AG08395 (cell line): Measurements from ENCODE around the gene EEF1AKMT3.
A peak's percentile ranks its signal among the peaks of the same experiment; 100 is the strongest.

Source experiments
- DNase-seq: peaks from one replicate; pipeline ENCODE4 v3.0.0; 2012; ENCODE audit warnings: mixed read lengths, low spot score

The EEF1AKMT3 gene

DNA sequence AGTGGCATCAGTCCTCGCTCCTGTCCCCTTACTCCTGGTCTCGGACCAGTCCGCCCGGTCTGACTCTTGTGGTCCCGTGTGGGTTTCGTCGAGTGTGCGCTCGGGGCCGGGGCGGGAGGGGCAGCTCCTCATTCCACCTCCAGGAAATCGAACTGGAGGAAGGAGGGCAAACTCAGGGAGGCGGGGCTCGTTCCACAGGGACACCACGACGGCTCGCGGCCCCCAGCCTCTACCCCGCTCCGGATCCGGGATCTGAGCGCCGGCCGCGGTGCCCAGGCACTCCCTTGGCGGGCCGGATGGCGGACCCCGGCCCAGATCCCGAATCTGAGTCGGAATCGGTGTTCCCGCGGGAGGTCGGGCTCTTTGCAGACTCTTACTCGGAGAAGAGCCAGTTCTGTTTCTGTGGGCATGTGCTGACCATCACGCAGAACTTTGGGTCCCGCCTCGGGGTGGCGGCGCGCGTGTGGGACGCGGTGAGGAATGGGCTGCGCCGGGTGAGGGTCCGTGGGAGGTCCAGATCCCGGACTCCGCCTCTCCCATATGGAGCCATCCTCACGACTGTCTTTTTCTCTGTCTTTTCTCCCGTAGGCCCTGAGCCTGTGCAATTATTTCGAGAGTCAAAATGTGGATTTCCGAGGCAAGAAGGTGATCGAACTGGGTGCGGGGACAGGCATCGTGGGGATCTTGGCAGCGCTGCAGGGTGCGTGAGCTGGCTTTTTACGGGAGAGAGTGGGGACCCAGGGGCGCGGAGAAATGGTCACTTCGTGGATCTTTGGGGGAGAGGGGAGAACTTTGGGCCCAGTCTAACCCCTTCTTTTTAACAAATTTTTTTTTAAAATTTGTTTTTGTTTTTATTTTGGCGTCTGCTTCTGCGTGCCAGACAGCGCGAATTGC, at the start of gene EEF1AKMT3:
Gene EEF1AKMT3 (plus strand): TSS at position 186 of the 894 bp plus-strand sequence. CDS start 111 bp downstream, at position 297.
- peak; percentile 71 for DNase-seq

DNA sequence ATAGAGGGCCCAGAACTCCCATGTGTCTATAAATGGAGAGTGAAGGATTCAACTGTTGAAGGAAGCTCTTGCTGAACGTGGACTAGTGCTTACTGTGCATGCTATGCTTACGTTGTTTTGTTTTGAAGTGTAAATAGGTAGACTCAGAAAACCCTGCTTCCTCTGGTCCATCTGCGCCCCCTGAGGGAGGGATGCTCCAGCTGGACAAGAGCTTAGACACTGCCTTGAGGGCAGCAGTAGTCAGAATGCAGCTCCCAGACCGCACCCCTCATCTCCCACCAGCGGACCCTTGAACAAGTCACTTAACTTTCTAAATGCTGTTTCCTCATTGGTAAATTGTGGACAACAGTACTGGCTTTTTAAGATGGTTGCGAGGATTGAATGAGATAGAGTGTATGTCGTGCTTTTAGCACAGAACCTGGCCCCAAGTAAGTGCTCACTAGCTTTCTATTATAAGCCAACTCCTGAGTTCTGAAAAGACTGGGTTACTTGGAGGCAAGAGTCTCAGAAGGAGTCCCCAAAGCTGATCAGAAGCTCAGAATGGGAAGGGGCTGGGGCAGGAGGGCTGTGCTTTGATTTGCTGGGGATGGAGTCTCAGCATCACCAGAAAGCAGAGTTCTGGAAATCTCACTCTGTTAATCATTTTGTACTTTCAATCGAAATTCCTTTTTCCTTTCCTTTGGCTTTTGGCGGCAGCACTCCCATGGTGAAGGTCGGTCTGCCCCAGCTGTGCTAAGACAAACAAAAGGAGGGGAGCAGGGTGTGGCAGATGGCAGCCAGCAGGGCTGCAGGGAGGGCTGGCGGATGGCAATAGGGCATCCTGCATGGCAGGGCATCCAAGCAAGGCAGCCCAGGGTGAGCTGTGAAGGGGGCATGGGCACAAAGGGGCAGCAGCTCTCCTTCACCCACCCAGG, 49.4 kb upstream of the EEF1AKMT3 start:
- DNase-seq: no peak

DNA sequence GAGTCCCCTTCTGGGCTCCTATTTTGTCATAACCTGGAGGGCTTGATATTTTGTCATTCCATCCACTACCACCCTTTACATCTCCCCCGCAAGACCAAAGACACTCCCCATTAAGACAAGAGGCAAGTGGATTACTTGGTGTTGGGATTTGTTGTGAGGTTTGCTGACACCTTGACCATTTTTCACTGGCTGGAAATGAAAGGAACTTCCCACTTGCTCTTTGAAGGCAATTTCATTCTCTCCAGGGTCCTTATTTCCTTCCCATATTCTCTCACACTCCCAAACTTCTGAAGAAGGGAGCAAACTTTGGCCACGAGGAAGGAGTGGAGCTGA, 48.8 kb upstream of the EEF1AKMT3 start:
- DNase-seq: no peak

DNA sequence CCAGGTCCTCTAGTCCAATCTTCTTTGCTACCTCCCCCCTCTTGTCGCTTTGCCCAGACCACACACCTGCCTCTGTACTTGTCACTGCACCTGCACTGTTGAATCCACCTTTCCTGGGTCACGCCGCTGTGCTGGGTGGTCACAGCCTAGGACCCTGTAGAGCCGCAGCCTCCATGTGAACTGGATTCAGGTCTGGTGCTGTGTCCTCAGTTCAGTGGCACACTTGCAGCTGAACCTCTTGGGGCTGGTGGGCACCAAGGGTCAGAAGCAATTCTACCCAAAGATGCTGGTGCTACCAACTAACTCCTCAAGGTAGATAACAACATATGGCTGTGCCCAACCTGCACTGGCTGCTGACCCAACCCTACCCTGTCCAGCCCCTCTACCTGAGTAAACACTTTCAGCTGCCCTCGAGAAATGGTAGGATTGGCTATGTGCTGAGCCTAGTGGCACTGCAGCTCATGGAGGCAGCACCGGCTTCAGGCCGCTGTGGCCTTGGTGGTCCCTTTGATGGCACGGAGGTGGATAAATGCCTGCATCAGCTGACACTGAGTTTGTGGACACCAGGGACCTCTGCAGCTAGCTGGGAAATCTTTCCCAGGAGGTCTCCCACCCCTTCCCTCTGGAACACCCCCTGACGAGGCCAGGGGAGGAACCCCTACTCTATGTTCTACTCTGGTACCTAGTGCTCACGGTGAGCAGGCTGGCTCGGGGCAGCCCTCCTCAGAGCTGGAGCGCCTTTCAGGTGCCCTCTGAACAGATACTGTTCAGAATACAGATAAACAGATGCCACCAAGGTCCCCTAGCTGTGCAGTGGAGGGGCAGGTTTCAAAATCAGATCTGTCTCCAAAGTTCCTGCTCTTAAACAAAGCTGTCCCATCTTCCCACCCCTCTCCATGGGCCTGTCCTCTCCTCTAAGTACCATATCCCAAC, 48.1 kb upstream of the EEF1AKMT3 start:
- DNase-seq: no peak

DNA sequence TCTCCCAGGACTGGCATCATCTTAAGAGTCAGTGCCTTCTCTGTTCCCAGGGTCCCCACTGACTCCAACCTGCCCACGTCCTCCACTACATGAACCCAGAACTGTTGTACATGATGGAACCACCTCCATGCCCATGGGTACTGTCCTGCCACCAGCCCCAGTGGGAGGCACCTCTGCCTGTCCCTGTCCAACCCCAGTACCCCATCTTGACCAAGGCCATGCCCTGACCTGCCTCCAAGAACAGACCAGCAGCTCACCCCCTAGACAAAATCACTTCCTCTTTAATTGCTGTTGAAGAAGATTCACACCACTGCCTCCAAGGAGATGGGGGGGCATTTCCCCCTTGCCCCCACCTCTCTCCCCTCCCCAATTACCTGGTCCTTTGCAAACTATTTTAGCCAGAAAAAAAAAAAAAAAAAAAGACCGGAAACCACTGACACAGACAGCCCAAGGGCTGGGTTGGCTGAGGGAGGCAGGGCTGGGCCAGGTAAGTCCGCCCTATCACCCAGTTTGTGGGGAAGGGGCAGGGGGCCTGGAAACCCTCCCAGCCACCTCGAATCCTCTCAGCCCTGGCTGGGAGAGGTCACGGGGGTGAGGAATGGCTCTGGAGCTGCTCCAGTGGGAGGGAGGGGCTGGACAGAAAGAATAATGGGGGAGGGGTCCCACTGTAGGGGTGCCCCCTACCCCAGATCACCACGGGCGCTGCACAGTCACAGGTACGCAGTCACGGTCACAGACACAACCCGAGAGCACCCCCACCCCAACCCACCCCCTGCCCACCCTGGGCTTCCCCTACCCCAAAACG, 47.3 kb upstream of the EEF1AKMT3 start:
- DNase-seq: no peak

DNA sequence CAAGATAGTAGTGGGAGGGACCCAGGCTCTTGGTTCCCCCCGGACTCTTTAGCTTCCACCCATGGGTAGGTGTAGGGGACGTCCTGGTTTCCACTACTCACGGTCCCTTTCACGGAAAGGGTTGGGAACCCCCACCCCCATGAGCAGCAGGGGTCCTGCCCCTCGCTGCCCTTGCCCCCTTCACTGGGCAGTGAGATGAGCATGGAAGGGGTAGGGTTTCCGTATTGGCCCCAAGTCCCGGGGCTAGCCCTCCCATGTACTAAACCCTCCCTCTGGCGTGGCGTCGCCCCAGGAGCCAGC, 46.6 kb upstream of the EEF1AKMT3 start:
- no peak for DNase-seq

DNA sequence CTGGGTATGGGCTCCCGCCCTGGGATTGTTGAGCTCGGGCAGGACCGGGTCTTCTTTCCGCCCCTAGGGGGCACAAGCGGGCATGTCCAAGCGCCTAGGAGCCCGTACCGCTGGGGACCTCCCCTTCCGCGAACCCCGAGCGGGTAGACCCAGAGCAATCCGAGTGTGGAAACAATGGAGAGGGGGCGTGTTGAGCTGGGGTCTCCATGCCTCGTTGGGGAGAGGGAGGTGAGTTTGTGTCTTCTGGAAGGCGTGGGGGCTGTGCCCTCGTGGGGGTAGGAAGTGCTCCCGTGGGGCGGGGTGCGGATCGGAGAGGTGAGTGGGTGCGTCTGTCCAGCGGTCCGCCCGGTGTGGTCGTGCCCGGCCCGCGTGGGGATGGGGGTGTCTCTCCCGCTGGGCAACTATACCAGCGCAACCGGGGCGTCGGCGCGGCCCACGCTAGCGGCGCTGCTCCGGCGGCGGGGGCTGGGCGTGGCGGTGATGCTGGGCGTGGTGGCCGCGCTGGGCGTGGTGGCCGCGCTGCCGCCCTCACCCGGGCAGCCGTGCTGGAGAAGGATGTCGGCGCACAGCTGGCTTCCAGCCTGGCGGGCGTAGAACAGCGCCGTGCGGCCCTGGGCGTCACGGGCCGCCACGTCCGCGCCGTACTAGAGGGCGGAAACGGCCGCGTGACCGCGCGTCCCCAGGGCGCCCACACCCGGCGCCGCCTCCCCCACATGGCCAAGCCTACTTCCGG, 46.1 kb upstream of the EEF1AKMT3 start:
- peak; percentile 95 for DNase-seq

DNA sequence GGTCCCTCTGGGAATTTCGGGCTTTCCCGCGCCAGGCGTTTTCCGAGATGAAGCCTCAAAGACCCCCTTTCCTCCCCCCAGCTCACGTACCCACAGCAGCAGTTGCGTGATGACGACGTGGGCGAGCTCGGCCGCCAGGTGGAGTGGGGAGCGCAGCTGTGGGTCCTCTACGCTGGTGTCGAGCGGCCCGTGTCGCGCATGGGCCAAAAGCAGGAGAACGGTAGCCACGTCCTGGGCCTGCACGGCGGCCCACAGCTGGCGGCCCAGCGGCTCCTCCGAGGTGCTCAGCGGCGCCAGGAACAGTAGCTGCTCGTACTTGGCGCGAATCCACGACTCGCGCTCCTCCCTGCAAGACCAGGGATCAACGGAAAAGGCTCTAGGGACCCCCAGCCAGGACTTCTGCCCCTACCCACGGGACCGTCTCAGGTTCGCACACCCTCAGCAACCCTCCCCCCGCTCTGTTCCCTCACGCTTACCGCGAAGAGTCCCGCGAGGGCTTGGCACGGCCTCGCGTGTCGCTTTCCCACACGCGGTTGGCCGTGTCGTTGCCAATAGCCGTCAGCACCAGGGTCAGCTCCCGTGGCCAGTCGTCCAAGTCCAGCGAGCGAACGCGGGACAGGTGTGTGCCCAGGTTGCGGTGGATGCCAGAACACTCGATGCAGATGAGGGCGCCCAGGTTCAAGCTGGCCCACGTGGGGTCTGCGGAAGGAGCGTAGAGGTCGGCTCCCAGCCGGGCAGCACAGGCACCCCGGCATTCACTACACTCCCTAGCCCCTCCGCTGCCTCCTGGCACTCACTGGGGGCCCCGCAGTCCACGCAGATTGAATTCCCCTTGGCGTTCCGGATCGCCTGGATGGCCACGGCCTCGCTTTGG, 45.3 kb upstream of the EEF1AKMT3 start:
- DNase-seq: peak; percentile 28

DNA sequence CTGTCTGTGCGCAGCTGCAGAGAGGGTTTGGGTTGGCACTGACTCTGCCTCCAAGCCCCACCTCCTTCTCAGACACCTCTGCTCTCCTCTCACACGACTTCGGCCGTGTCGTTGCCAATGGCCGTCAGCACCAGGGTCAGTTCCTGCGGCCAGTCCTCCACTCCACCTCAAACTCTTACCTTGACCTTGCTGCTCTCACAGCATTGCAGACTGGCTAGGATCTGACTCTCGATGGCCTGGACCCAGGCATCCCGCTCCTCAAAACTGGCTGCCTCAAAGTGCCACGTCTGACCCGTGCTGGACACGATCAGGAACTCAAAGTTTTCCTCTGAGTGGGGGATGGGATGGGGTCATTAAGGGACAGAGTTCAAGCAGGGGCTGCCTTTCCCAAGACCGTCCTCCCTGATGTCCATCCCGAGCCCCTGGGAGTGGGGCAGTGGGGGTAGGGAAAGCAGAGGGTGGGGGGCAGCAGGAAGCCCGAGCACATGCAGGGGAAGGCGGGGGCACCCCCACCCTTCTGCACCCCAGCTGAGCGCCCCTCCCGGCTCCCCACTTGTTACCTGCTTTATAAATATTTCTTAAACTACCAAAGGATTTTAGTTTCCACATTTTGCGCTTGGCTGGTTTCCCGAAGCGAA, 44.5 kb upstream of the EEF1AKMT3 start:
- no peak for DNase-seq

DNA sequence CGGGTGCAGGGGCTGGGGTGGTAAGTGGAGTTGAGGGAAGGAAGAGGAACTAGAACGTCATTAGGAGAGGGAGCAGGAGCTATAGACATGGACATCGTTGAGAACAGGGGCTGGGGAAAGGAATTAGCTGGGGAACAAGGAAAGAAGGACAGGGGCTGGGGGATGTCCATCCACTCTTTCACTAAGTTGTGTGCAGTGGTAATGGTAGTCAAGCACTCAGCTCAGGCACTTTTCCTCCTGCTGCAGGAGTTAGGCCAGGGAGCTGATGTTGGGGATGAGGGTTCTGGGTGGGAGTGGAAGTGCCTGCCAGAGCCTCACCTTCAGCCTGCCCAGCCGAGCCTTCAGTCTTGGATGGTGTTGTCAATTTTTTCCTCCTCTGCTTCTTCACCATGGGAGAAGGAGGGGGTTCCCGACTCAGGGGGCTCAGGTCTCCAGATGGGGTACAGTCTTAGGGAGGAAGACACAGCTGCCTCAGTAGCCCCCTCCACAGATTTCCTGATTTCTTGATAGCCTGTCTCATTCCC, 43.0 kb upstream of the EEF1AKMT3 start:
- DNase-seq: no peak

DNA sequence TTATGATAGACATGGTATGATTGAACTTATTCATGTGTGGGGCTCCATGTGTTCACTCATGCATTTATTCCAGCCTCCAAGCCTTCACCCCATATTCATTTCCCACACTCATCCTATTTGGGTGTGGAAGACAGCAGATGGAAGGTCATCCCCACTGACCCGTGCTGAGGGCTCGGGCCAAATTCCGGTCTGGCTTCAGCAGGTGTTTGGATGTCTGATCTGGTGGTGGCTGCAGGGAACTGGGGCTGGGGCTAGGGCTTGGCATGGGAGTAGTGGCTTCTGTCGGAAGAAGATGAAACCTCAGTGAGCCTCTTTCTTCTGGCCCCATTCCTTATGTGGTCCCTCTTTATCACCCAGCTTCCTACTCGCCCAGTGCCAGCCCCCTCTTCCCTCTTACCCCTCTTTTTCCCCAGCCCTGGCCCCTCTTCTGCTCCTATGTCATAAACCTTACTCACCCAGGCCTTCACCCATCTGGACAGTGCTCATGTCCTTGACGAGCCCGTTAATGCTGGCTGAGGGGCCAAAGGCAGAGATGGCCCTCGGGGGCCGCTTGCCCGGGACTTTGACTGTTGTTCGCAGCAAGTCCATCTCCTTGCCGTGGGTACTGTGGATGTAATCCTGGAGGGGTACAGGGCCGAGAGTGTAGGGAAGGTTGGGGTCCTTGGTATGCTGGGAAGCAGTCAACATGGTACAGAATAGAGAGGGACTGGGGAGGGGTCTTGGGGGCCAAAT, 41.9 kb upstream of the EEF1AKMT3 start:
- no peak for DNase-seq

DNA sequence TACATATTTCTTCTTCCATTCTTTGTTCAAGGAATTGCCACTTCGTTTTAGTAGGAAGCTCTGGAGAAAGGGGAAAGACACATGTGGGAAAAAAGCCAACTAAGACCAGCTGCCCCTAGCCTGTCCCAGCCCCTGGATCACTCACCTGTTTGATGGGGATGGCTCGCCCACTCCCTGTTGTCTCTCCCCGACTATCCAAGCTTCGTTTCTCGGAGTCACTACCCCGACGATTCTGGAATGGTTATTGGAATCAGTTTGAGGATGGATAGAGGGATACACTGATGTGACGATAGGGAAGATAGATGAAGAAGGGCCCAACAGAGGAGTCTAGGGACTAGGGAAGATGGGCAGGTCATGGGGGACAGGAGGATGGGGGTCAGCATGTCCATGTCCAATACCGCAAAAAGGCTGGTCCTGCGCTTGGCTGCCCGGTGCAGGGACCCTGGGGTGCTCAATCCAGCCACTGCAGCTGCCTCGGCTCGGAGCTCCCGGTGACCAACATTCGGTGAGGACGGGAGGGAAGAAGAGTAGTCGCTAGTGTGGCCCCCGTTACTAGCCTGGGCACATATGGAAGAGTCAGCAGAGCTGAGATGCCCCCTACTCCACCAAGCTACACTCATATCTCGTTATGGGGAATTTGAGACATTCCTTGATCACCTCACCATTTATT, 40.9 kb upstream of the EEF1AKMT3 start:
- no peak for DNase-seq

DNA sequence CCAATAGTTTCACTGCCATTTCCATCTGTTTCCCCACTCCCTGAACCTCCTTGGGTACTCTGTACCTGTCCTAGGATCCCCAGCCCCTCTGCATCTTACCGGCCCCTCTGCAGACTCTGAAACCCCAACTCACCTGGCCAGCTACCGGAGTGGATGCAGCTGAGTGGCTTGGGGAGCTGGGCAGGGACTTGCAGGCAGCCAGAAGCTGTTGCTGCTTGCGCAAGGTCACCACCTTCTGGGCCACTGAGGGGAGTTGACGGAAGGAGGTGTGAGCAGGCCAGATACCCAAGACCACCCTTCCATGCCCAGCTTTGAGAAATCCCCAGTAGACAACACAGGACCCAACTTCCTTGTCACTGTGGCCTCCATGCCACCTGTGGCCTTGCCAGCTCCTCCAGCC, 40.1 kb upstream of the EEF1AKMT3 start:
- no peak for DNase-seq

DNA sequence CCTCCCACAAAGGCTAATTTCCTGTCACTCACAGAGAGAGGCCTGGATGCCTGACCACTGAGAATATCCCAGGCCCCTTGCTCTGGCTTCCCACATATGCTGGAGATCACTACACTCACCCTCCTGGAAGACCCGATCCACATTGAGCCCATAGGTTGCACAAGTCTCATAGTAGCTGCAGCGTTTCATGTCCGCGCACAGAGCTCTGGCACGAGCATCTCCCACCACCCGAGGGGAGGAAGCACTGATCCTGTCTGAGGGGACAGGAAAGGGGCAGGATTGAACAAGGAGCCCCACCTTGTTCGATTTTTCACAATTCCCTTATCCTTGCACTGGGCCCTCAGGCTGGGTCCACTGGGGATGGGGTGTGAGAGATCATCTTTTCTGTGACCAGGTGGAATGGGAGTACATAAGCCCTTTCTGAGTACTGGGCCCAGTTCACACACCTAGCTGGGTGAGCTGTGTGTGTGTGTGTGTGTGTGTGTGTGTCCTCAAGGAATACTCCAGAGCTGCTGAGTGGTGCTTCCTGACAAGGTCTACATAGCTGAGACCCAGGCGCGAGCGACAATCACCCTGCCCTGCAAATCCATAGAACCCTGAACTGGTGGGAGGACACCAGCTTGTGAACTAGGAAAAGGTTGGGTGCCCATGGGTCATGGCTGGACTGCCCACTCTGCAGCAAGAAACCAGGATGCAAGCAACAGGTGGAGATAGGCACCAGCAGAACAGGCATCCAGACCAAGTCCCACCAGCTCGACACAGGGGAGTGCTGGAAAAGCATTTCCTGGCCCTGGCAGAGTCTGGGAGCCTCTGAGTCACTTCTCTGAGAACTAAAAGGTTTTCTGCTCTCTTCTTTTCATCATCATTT, 39.5 kb upstream of the EEF1AKMT3 start:
- no peak for DNase-seq

DNA sequence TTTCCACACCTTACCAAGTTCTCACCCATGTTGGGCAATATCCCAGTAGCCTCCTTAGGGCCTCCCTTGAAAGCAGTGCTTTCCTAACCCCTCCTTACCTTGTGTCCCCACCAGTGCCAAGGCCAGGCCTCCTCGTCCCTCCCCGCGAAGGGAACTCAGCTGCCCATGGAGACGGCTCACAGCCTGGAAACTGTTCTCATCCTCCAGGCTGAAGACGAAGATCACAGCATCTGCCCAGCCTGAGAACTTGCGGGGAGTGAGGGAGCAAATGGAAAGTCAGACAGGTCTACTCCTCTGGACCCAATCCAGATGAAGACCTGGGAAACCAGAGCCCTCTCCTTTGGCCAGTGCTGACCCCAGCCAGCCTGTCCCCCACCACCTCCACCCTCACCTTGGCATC, 38.5 kb upstream of the EEF1AKMT3 start:
- no peak for DNase-seq

DNA sequence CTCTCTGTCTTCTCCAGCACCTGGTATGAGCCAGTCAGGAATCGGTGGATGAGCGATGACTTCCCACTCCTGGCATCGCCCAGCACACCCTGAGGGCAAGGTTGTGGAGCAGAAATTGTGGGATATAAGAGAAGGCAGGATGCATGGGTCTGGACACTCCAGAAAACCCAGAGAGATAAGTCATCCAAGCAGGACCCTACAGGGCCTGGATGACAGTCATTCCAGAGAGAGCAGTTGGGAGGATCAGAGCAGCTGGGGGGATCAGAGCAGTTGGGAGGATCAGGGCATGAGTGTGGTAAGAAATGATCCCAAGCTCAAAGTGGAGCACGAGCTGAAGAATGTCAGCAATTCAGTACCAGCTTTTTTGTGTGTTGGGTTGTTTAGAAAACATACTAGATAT, 37.8 kb upstream of the EEF1AKMT3 start:
- DNase-seq: no peak
